GM19438 (cell line): Measurements from ENCODE around the gene TTLL11.
"Not testable (repeated sequence)": the region's sequence is repeated elsewhere in the genome, so short reads cannot be mapped to it uniquely, and the experiment has no call there.

Source experiments
- ATAC-seq: cut with Tn5 transposase; IDR thresholded peaks from one replicate; pipeline ENCODE4 v1.9.1; 2021; ENCODE audit warnings: low read depth; ENCODE audit not compliant: unreplicated experiment

TTLL11 gene

DNA sequence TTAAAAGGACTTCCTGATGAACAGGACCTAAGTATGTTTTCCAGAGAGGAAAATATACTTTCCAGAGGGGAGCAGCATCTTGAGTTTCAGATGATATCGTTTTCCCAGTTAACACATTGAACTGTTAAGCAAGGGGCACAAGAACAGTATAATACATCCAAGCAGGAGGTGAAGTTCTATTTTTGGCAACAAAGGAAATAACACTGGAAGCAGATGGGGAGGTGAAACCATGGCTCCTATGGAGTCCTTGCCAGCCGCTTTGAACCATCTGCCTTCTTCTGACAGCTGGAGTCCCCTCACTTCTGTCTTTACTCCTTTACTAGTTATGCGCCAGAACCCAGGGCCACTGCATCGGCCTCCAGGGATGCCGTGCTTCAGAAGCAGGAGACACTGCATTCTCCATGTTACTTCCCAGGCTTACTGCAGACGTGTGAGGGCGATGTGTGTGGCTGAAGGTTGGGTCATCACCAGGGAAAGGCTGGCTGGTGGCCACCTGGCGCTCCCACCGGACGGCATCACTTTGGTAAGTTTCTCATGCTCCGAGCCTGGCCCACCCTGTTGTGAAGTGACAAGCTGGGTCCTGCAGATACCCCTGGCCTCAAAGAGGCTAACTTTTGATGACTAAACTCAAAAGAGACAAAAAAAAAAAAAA lies 77.8 kb downstream of the TTLL11 start:
- no peak for ATAC-seq

DNA sequence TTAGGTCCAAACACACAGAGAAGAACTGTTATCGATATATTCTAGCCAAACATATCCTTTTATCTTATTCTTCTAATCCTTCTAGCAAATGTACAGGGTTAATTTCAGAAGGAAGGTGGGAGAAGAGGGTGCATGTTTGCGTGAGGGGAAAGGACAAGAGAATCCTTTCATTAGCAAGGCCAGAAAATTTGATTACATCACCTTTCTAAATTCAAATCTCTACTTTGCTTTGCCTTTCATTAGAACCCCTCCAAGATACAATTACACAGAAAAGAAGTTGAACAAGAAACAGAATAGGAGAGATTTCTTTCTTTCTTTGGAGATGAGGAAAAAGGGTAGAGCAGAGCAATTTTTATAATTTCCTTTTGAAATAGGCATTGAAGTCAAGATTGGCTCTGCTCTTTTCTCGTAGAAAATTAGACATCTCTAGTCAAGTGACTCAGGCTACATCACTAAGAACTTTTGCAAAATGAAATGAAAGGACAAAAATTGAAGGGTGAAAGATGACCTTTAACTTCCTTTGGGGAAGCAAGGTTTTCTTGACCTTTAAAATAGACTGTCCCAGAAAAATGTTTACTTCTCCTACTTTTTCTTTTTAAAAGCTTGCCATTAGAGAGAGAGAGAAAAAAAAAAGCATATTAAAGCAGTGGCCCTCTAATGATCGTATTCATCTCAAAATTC lies 81.2 kb downstream of the TTLL11 start:
- no peak for ATAC-seq

DNA sequence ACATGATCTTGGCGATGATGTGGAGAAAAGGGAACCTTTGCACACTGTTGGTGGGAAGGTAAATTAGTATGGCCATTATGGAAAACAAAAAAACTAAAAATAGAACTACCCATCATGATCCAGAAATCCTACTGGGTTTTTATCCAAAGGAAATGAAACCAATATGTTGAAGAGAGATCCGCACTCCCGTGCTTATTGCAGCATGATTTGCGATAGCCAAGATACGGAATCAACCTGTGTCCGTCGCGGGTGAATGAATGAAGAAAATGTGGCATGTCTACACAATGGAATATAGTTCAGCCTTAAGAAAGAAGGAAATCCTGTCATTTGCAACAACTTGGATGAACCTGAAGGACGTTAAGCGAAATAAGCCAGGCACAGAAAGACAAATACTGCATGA lies 84.5 kb downstream of the TTLL11 start:
- ATAC-seq = no peak

DNA sequence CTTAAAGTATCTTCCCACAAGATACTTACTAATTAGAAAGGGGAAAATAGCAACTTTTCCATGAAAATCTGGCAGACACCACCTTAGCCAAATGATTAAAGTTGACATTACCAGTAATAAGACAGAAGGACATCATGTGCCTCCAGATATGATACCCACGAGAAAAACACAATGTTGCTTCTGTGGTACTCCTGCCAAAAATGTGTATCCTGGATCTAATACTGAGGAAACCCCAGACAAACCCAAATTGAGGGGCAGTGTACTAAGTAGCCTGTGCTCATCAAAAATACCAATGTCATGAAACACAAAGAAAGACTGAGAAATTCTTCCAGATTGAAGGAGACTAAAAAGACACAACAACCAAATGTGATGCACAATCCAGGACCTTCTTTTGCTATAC lies 85.3 kb downstream of the TTLL11 start:
- no peak for ATAC-seq

DNA sequence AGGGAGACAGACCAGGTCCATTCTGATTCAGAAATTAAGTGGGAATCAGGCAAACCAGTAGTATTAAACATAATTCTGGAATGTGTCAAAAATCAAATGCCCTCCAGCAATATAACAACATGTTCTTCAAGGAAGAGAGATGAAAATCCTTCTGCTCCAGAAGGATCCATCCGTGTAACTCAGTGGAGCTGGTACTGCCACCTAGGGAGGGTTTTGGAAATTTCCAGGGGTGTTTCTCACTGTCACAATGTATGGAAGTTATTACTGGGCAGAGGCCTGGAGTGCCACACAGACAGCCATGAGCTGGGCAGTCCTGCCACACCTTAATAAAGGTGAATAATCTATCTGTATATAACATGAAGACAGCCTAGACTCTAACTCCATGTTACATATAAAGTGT lies 87.5 kb downstream of the TTLL11 start:
- ATAC-seq = no peak

DNA sequence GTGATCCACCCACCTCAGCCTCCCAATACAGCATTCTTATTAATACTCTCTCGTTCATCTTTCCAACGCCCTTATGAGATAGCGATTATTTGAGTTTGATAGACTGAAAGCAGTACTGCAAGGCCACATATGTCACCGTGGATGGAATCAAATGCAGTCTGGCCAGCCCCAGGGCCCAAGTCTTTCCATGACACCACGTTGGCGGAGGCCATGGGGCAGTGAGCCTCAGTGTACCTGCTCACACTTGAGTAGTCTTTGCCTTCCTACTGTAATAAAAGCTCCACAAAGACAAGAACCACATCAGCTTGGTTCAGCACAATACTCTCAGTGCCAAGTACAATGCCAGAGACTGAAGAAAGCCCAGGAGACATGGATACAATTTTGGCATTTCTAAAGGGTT lies 88.5 kb downstream of the TTLL11 start:
- ATAC-seq = no peak

DNA sequence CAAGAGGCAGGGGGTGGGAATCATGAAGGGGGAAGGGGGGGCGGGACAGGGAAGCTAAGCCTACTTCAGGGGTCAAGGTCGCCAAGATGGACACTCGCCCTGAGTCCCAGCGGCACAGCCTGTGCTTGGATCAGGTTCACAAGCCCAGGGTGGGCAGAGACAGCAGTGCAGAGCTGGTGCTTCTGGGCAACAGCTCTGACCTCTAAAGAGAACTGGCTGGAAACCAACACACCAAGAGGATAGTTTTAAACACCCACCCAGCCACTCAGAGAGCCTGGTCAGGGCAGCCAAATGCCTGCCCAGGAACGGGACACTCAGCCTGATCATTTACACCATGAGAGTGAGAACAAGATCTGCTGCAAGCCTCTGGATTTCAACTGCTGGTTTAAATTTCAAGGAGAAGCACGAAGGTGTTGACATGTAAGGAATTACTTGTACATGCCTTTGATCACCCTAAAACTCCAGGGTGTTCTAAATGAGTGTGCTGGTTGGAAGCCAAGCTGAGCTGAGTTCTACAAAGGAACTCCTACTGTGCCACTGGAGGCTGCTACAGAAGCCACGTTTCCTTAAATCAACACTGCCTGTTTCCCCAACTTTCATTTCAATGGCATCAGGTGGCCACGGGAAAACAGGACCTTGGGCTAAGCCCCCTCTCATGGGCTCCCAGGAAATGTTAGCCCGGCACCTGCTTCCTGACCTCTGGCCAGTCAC lies 91.5 kb downstream of the TTLL11 start:
- ATAC-seq = no peak

DNA sequence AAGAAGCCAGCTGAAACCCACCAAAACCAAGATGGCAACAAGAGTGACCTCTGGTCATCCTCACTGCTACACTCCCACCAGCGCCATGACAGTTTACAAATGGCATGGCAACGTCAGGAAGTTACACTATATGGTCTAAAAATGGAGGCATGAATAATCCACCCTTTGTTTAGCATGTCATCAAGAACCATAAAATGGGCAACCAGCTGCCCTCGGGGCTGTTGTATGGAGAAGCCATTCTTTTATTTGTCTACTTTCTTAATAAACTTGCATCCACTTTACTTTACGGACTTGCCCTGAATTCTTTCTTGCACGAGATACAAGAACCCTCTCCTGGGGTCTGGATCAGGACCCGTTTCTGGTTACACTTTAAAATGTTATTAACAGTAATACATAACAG lies 92.6 kb downstream of the TTLL11 start:
- not testable (repeated sequence) for ATAC-seq

DNA sequence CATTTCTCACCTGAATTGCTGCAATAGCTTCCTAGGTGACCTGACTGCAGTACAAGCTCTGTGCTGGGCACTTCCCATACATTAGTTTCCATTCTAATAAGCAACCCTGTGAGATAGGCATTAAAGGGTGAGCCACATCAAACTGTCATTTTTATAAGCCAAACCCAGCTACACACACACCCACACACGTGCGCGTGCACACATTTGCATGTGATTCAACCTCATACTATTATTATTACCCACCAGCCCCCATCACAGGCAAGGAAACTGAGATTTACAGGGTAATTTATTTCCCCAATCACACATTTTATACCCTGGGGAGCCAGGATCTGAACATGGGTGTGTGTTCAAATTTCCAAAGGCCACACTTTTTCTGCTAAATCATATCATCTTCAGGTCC lies 93.6 kb downstream of the TTLL11 start:
- ATAC-seq = no peak

DNA sequence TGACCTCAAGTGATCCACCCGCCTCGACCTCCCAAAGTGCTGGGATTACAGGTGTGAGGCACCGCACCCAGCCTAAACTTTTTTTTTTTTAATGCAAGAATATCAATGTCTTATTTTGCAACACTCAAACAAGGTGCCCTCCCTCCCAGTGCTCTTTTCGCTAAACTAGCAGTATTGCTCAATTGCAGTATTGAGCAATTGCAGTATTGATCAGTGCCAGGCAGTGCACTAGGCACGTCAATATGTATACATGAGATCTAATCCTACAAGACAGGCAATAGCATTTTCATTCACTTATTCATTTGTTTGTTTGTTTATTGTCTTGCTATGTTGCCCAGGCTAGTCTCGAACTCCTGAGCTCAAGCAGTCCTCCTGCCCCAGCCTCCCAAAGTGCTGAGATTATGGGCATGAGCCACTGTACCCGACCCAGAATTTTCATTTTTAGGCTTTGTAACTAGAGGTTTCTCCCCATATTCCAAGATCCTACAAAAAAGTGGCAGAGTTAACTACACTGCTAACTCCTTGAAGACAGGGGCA lies 94.5 kb downstream of the TTLL11 start:
- ATAC-seq = no peak

DNA sequence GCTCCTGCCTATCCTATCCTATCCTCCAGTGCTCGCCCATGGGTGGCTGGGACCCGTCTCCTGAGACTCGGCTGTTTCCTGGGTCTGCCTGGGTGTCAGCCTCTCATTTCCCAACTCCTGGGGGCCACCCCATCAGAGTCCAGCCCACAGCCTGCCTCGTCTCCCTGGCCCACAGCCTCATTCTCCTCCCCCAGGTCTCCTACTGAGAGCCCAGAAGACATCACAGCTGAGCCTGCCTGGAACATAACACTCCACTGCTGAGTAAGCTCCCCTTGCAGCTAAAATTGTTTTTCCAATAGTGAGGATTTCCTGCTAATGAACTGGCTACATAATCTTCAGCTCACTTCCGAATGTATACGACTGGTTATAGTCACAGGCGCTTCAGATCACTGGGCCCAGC lies 95.3 kb downstream of the TTLL11 start:
- ATAC-seq = no peak

DNA sequence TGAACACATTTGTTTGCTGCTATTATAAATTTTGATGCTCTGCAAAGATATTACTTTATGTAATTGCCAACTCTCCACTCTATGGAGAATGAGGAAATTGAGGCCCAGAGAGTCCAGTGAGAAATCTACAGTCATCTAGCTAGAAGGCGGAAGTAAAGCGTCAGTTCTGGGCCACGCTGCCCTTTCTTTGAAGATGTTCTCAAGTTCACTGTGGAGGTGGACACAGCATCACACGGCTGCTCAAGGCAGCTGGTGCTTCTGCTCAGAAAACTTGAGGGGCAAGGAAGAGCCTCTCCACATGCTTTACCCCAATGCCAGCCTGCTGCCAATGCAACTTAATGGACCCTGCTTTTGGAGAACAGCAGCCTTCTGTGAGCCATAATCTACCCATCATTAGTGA lies 96.3 kb downstream of the TTLL11 start:
- no peak for ATAC-seq

DNA sequence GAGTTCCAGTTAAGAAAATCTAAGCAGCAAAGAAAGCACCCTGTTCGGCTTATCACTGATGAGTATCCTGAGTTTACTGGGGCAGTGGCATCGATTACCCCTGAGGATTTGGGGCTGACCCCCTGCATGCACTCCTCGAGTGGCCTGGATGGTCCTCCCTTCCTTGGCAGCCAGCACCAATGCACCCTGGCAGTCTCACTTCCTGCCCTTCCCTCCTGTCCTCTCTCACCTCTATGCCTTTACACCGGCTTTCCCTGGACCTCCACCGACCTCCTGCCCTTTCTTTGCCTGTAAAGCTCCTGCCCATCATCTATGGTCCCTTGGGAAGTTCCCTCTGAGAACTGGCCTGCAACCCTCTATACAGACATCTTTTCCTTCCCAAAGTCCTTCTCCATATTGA lies 97.1 kb downstream of the TTLL11 start:
- no peak for ATAC-seq

DNA sequence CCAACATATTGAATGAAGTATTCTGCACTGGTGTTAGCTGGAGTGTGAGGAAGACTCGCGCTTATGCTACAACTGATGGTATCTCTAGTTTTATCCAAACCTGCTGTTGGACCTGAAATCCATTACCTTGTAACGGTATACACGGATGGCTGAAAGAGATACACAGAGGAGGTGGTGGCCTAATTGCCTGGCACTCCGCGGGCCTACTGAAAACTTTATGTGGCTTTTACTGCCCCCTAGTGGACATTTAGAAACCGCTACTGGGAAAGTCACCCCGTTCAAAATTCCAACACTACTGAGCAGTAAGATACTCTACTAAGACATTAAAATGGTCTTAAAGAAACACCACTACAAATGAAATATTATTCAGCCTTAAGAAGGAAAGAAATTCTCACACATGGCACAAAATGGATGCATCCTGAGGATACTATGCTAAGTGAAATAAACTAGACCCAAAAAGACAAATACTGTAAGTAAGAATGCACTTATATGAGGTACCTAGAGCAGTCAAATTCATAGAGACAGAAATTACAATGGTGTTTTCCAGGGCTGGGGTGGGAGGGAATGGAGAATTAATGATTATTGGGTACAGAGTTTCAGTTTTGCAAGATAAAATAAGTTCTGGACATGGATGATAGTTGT lies 100.4 kb downstream of the TTLL11 start:
- no peak for ATAC-seq

DNA sequence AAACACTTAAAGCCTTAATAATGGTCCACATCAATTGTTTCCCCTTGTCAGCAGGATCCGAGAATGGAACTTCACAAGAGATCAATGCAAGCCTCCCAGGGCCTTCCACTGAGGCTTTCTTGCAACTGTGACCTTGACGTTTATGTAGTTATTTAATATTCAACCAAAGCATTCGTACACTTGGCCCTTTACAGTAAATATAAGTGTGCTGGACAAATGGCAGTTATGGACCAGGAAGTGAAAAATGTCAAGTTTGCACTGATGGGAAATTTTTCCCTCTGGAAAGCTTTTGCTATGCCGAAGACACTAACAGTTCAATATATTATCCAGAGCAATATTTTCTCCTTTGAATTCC lies 101.8 kb downstream of the TTLL11 start:
- ATAC-seq = no peak

DNA sequence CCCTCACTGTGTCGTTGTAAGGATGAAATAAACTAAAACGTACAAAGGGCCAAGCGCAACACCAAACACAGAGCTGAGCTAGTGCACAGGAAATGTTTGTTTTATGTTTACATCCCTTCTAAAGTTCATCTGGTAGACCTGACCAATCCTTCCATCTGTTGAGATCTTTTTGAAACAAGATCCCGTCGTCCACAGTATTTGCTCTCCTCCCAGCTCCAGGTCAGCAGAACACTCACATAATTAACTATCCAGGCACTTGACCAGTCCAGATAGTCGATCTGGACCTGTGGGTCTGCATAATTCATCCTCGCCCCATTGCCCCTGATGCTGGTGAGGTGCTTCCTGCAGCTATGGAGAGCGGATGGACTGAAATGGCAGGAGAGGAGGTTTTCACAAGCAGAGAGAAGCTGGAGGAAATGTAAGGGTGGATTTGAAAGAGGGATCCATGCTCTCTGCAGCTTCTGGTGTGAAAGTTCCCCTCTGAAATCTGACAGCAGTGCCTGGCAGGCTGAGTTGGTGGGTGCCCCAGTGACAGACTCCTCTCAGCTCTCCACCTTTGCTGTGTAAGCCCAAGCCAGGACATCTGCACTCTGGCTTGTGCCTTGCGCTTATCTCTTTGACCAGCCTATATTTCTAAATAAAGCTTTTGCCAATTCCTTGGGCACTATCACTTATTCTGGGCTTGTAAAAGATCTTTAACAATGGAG lies 102.4 kb downstream of the TTLL11 start:
- ATAC-seq = no peak

DNA sequence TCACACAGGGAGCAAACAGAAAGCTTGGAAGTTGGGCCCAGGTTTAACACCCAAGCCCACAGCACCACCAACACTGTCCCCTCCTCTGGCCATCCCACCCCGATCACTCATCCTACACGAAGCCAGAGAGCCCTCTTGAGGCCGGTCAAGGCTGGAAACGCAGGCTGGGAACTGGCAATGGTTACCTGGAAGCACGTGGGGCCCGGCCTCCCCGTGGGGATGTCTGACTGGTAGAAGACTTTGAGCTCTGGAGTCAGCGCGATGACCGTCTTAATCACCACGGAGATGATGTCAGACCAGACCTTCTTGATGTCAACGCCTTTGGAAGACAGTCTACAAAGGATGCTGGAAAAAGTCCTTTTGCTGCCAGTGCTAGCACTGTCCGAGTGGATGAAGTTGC lies 104.1 kb downstream of the TTLL11 start:
- ATAC-seq = no peak

DNA sequence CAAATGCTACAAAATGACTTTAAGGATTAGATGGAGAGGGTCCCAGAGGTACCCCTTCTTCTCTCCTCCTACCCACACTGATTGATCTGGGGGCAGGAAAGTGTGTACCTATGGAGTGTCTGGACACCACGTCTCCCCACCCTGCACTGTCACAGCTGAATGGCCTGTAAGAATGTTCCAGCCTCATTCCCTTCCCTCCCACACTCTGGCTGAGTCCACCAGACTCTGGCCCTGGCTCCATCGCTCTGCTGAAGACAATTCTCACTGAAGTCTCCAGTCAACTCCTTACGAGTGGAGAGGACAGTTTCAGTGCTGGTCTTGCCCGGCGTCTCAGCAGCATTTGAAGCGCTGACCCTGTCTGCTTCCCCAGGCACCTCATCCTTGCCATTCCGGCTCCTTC lies 105.8 kb downstream of the TTLL11 start:
- ATAC-seq = no peak

DNA sequence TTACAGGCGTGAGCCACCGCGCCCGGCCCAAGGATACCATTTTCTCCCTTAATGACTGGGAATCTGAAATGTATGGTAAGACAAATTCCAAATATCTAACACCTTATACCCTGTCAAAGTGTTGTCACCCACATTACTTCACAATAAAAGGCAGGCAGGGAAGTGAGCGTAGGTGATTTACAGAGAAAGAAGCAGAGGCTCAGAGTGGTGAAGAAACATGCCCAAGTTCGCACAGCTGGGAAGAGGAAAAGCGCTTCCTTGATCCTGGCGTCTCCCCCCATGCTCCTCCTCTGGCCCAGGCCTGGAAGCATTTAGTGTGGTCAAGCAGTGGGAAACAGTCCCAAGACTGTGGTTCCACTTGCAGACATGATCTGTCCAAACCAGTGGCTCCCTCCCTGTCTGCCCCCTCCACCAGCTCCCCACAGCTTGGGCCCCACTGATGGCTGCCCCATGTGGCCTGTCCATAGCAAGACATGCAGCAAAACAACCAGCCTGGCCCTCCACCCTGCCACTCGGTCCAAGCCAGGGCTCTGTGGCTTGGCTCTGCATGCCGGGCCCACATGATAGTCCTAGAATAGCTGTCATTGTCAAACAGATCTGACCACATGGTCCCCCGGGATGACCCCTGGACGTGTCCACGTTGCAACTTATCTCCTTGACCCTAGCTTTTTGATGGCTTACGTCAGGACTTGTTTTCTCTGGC lies 107.2 kb downstream of the TTLL11 start:
- no peak for ATAC-seq

DNA sequence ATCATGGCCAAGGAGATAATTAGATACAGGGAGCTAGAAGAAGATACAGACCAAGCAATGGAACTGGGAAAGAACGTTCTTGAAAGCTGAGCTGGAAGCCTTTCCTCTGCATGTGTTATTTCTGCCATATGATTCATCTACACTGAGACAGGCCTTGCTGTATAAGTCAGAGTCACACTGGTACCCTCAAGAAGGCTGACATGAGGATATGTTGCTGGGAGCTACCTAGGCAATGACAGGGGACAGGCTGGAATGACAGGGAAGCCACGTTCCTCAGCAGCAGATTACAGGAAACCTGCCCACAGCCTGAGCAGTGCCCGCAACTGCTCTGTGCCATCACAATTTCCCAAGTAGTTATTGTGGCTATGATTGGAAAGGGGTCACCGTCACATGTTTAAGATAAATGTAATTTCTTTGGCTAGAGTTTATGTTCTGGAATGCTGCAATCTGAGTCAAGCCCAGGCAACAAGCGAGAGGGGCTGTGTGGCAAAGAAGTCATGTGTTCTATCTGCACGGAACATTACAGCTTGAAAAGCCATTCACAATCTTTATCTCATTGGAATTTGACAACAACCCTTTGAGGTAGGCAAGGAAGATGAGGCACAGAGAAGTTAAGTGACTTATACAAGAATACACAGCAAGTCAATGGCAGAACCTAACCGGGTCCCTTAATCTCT lies 108.2 kb downstream of the TTLL11 start:
- ATAC-seq = no peak
